Sigmoid colon (tissue), 4 donors: Measurements from ENCODE around the gene CCL4.

Experiments used
- CTCF ChIP-seq, 4 experiments: fragments of 450-650 bp in 3 of 4; fragments of 200-600 bp in 1 of 4; IDR thresholded peaks; one replicate each; pipeline ENCODE4 v1.5.1; 2016 to 2019; ENCODE audit warnings: antibody characterized with exemption in 4 of 4, mild to moderate bottlenecking in 3 of 4, moderate library complexity in 2 of 4
- EP300 ChIP-seq, 4 donors: sonication (generic); formaldehyde crosslinking; IDR thresholded peaks; one replicate each; pipeline ENCODE4 v1.6.1; 2017; ENCODE audit warnings: antibody characterized with exemption in 4 of 4
- POLR2A ChIP-seq, 2 donors: fragments of 450-650 bp; IDR thresholded peaks; one replicate each; pipeline ENCODE4 v1.6.1; 2016; ENCODE audit warnings: antibody characterized with exemption in 2 of 2, mild to moderate bottlenecking in 2 of 2, moderate library complexity in 2 of 2
- POLR2AphosphoS5 ChIP-seq, 4 donors: sonication (generic); formaldehyde crosslinking; IDR thresholded peaks; one replicate each; pipeline ENCODE4 v1.6.1; 2017; ENCODE audit warnings: antibody characterized with exemption in 4 of 4

- TF ChIP-seq CTCF (IDR thresholded peaks at IDR 0.05) (no peak), POLR2AphosphoS5 (IDR thresholded peaks at IDR 0.05) (no peak), POLR2A (IDR thresholded peaks at IDR 0.05) (no peak), EP300 (IDR thresholded peaks at IDR 0.05) (no peak)
Measured at GRCh38 chr17:36149296-36149820, 45.7 kb downstream of the CCL4 start.
